CD4-positive, alpha-beta T cell treated with Interleukin-10 for 1 hour (primary cell): ENCODE data around the gene ABCA1.
A peak's percentile ranks its signal among the peaks of the same experiment; 100 is the strongest.
"Not testable (repeated sequence)": the region's sequence is repeated elsewhere in the genome, so short reads cannot be mapped to it uniquely, and the experiment has no call there.

Source experiments
- DNase-seq: peaks from one replicate; pipeline ENCODE4 v3.0.0-alpha.2; 2020

ABCA1 gene, protein sequence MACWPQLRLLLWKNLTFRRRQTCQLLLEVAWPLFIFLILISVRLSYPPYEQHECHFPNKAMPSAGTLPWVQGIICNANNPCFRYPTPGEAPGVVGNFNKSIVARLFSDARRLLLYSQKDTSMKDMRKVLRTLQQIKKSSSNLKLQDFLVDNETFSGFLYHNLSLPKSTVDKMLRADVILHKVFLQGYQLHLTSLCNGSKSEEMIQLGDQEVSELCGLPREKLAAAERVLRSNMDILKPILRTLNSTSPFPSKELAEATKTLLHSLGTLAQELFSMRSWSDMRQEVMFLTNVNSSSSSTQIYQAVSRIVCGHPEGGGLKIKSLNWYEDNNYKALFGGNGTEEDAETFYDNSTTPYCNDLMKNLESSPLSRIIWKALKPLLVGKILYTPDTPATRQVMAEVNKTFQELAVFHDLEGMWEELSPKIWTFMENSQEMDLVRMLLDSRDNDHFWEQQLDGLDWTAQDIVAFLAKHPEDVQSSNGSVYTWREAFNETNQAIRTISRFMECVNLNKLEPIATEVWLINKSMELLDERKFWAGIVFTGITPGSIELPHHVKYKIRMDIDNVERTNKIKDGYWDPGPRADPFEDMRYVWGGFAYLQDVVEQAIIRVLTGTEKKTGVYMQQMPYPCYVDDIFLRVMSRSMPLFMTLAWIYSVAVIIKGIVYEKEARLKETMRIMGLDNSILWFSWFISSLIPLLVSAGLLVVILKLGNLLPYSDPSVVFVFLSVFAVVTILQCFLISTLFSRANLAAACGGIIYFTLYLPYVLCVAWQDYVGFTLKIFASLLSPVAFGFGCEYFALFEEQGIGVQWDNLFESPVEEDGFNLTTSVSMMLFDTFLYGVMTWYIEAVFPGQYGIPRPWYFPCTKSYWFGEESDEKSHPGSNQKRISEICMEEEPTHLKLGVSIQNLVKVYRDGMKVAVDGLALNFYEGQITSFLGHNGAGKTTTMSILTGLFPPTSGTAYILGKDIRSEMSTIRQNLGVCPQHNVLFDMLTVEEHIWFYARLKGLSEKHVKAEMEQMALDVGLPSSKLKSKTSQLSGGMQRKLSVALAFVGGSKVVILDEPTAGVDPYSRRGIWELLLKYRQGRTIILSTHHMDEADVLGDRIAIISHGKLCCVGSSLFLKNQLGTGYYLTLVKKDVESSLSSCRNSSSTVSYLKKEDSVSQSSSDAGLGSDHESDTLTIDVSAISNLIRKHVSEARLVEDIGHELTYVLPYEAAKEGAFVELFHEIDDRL (N-terminal part only)

DNA sequence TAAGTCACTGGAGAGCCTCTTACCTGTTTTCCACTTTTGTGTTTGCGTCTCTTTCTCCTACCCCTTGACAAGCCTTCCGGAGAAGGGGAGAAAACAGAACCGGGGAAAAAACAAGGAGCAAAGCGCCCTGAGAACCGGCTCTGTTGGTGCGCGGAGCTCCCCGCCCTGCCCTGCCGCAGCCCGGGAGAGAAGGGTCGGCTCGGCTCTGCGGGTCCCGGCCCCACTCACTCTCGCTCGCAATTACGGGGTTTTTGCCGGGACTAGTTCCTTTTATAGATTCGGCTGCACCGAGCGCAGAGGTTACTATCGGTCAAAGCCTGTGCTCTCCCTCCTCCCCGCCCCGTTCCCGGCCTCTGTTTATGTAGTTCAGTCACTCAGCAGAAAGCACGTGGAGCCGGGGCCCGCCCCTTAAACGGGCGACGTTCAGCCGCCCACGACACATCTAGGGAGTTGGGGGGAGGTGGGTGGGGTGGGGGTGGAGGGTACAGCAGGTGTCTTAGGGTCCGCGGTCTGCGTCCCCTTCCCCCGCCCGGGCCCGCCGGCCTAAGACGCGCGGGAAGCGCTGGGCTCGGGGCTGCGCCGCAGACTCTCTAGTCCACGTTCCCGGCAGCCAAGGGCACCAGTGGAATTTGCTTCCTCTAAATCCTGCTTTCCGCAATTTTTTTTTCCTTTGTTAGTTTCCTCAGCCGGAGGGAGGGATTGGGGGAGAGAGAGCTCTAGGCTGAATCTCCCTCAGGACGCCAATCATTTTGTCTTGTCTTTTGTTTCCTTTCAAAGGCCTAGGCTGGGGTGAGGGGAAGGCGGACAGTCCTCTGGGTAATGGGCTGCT, at the start of gene ABCA1:
Gene ABCA1, minus strand, starts transcription at position 244 of the 829 bp plus-strand sequence. CDS start 24,476 bp downstream, outside the sequence.
- peak; percentile 76 for DNase-seq

DNA sequence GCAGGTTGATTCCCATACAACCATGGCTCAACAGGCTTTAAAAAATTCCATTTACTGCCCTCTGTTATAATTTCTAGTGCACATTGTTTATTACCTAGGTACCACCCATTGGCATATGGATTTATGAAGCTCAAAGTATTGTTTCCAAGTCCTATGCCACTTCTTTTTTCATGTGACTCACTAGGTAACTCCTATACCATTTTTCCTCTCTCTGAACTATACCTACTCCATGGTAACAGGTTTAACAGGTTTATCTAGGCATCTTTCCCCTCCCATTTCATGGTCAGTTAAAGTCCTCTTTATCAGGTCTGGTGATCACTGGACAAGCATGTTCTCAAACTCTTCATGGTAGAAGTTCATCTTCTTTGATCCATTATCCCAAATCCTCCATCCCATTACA, 49.6 kb upstream of the ABCA1 start:
- DNase-seq = no peak

DNA sequence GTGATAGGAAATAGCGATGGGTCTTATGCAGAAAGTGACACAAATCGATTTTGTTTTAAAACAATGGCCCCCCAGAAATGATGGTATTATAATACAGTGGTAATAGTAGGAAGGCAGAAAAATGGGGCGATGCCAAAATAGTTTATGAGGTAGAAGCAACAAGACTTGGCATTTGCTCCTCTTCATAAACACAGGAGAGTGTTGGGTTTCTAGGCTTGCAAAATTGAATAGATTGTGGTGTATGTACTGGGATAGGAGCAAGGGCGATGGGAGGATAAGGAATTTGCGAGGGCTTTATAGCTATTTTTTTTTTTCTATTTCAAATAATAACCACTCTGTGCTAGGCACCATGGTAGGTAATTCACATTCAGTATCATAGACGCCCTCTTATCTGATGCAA, 49.2 kb upstream of the ABCA1 start:
- no peak for DNase-seq

DNA sequence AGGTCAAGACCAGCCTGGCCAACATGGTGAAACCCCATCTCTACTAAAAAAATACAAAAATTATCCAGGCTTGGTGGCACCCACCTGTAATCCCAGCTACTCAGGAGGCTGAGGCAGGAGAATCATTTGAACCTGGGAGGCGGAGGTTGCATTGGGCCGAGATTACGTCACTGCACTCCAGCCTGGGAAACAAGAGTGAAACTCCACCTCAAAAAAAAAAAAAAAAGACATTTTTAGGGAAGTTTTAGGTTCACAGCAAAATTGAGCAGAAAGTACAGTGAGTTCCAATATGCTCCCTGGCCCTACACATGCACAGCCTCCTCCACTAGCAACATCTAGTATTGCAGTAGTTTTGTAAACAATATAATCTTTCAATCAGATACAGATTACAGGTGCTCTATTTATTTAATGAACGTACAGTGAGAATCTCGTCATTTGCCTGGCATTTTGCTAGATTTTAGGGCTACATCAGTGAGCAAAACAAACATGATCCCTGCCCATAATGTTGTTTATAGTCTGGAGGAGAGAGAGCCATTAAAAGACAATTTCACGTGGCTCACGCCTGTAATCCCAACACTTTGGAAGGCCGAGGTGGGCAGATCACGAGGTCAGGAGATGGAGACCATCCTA, 48.1 kb upstream of the ABCA1 start:
- DNase-seq = not testable (repeated sequence)

DNA sequence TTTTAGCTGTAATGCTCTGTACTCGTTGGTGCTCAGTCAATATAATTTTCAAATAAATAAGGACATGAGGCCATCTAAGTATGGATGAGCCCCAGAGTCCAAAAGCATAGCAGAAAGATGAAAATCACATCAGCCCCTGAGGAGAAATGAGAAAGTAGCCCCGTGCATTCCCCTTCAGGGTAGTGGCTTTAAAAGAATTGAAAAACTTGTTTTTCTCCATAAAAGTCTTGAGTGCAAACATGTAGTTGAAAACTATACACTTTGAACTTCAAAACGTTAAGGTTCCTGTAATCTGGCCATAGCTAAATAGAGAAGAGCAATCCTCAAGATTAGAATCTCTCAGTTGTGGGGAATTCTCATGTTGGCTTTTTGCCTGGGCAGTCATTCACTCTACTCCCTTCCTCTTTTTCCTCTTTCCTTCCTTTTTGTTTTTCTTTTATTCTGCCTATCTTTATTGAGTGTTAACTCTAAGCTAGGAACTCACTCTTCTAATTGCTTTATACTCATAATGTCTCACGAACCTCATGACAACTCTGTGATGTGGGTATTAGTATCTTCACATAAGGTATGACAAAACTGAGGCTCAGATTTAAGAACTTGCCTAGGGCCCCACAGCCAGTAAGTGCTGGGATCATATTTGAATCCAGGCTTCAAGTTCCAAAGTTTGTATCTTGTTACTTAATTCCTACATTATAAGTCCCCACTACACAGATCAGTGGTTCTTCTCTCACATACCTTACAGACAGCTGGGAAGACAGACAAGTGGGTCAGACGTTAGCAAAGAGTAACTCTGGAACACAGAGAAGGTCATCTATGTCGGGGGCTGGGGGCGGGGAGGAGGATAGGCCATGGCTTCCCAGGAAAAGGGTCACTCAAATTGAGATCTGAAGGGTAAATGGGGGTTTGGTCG, 46.4 kb upstream of the ABCA1 start:
- no peak for DNase-seq

DNA sequence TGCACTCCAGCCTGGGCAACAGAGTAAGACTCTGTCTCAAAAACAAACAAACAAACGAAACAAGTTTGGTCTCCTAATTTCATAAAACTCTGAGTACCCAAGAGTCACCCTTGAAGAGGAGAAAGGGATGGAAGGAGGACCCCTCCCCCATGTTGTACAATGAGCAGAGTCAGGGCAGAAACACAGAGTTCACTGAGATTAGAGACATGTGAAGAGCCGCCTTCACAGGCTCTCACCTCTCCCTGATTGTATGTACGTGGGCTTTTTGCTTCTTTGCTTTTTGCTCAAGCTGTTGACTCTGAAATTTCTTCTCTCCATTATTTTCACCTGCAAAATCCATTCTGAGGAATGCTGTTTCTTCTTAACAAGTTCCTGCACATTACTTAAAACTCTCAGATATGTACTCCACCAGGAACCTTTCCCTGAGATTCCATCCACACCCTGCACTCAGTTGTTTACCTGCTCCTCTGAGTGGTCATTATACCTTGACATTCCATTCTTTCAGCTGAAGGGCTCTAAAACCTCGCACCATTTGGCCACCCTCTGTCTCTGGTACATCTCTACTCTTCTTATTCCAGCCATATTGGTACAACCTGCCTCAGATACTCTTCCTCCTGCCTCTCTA, 44.4 kb upstream of the ABCA1 start:
- DNase-seq = no peak

DNA sequence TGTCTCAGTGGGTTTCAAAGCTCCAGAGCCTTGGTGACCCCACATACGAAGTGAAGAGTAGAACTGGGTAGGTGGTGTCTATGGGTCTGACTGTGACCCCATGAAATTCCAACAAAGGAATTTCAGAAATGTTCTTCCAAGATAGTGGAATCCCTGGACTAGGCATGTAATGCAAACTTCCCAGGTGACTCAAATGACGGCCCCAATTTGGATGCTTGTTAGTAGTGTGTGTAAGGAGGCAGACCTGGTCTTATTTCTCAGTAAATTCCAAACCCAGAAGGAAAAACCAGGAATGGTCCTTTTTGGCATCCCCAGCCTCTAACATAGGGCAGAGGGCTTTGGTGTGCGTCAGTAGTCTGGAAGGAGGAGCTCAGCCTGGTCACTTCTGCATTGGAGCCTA, 43.6 kb upstream of the ABCA1 start:
- DNase-seq = no peak

DNA sequence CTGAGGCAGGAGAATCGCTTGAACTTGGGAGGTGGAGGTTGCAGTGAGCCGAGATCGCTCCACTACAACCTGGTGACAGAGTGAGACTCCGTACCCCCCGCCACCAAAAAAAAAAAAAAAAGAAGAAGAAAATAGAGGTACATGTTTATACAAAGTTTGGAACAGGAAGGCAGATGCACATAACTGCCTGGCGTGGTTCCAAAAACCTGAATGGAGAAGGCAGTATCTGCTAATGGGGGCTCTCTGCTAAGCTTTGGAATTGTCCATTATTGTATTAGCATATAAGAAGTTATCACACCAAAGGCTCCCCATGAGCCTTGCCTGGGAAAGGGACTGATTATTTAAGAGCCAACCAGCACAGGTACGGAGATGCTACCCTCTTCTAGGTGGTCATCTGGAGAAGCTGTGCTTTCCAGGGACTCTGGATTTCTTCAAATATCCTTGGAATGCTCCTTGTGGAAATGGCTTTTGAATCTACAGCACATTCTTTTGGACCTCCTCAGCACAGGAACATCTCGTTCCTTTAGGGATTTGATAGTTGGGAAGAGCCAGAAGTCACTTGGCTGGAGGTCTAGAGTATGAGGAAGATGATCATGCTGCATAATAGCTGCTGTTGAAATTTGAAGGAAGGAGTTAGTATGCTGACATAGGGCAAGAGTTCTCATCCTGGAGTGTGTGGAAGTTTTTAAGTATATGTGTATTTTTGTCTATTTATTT, 42.5 kb upstream of the ABCA1 start:
- no peak for DNase-seq

DNA sequence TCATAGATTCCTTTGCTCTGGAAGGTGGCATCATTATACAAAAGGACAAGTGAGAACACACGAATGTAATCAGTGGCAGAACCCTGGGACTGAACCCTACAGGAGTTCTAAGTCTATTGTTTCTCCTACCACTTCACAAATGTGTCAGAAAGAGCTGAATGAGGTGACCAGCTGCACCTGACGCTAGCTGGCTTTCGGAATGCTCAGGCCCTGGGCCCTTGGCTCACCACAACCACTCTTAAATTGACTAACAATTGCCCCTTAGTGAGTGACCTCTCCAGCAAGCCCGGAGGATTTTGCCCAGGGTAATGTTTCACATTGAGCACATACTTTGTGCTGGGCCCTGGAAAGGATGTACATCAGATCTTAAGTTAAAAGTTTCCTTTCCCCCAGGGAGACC, 41.2 kb upstream of the ABCA1 start:
- no peak for DNase-seq

DNA sequence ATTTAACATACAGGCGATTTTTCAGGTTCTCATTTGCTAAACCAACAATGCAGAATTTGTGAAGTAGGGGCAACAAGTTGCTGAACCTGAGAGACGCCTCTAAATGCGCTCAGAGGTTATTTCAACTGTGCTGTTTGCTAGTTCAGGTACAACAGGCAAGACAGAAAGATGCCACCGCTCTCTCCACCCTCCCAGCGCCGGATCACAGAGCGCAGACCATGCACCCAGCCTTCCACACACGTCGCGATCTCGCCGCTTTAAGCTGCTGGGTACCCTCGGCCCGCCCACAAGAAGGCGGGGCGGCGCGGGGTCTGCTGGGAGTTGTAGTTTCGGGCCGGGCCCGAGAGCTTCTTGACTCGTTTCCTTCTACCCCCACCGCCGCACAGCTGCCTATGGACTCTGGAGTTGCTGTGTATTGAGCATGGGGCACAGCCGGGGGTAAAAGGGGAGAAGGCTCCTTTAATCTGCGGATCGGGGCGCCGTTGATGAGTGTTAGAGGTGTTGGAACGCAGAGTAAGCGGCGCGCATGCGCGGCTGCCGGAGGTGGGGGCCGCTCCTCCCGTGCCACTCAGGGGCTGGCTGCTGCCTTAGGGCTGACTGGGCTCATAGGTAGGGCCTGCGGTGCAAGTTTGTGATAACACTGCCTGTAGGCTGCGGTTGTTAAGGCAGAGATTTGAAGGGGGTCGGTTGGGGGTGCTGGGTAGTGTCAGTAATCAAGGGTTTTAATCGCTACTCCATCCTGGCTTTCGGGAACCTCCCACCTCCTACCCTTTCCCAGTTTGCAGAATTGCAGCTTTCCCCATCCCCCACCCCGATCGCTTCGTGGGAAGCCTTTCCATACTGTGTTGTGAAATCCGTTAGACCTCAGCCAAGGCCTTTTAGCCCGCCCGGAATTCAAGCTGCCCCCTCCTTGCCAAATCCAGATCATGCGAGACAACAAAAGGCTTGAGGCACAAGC, 40.3 kb upstream of the ABCA1 start:
- peak; percentile 89 for DNase-seq

DNA sequence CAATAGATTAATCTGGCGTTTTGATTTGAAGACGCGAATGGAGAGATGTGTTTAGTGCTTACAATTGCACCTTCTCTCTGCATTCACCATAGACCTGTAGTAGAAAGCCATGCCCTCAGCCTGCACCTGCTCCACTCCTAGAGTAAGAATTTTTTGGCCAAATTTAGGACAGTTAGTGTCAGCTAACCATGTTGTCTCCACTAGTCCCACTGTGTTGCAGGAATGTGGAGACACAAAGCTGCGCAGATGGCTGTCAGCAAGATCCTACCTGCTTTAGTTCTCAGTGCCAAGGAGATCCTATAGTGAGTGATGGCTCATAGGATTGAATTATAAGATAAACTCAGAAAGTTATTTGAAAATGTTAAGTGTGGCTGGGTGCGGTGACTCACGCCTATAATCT, 35.1 kb upstream of the ABCA1 start:
- no peak for DNase-seq

DNA sequence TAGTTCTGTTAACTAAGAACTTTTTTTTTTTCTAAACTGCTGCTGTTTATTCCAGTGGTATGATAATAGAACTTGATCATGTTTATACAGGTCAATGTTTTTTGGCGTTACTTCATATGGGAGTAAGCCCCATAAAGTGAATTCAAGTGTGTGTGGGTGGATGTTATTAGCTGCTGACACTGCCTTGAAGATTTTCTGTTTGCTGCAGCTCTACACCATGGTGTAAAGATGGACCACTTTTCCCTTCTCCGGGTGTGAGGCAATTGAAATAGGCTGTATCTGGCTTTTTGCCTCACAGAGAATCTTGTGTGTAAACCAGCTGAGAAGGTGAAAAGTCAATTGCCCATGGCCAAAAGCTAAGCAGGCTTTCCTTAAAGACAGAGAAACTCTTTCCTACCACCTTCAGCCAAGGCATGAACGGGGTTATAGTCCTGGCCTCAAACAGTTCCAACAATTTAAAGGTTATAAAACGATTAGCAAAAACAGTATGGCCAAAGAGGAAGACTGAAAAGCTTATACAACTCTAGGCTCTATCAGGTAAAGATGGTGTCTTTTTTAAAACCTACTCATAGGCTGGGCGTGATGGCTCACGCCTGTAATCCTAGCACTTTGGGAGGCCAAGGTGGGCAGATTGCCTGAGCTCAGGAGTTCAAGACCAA, 33.9 kb upstream of the ABCA1 start:
- DNase-seq = no peak

DNA sequence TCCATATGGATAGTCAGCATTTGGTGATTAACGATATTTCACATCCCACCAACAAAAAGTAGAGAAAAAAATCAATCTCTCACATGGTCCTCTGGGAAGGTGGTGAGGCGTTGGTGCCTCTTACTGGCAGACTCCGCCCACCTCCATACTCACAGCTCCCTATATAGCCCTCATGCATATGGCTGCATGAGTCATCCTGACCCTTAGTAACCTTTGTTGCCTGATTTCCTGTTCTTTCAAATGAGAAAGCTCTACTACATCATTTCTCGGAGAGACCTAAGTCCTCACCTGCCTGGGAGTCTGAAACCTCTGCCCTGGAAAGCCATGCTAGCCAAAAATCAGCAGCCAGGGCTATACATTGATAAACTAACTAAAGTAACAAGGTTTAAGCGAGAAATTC, 33.3 kb upstream of the ABCA1 start:
- DNase-seq = peak; percentile 70

DNA sequence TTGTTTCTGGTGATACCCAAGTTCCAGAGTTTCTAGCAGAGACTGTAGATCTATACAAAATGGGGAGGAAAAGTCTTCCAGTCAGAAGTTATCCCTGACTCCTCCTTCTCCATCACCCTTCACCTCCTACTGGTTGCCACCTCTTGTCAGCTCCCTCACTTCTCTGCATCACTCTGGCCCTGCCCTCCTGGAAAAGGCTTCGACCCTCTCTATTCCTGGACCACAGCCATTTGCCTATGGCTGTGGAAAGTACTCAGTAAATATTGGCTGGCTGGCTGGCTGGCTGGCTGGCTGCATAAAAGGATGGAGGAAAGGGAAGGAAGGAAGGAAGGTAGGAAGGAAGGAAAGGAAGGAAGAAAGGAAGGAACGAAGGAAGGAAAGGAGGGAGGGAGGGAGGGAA, 32.7 kb upstream of the ABCA1 start:
- no peak for DNase-seq

DNA sequence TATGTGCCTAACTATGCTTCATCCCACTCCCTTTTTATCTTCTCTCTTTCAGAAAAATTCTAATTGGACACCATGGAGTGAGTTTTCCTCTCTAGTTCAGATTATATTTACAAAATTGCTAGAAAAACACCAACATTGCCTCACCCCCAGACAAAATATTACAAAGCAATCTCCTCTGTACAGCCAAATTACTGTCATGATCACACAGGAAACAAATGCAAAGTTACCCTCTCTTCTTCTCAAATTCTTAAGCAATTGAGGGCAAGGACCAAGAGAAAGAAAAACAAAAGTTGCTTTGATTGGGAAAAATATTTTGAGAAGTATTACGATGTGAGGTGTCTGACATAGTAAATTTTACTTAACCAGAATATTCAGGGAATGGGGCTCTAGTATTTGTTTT, 30.8 kb upstream of the ABCA1 start:
- no peak for DNase-seq

DNA sequence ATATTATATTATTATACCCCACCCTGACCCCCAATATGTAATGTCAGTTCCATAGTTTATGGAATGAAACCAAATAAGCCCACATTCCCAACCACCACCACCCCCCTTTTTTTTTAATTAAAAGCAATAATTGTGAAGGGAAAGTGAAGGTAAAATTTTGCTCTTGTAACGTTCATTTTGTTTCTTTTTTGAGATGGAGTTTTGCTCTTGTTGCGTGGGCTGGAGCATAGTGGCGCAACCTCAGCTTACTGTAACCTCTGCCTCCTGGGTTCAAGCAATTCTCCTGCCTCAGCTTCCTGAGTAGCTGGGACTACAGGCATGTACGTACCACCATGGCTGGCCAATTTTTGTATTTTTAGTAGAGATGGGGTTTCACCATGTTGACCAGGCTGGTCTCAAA, 30.1 kb upstream of the ABCA1 start:
- DNase-seq = not testable (repeated sequence)

DNA sequence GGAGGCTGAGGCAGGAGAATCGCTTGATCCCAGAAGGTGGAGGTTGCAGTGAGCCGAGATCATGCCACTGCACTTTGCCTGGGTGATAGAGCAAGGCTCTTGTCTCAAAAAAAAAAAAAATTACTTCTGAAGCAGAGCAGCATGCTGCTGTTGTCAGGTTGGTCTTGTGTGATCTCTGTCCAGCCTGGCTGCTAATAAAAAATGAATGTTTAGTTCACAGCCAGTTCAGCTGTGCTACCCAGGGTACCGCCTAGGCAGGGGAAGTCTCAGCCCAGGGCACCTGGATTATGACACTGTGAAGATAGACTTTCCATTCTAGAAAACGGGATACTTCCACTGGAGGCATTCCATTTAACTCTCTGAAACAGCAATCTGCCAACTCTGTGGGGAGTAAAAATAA, 23.5 kb upstream of the ABCA1 start:
- DNase-seq = no peak

DNA sequence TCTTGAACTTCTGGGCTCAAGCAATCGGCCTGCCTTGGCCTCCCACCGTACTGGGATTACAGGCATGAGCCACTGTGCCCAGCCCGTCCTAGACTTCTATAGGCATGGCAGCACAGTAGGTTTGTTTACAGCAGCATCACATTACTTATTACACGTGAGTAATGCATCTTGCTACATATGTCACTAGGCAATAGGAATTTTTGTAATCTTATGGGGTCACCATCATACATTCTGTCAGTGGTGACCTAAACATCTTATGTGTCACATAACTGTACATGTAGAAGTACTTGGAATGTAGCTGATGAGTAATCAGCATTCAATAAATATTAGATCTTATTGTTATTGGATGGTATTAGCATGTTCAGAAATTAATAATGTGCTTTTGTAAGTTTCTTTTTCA, 22.9 kb upstream of the ABCA1 start:
- DNase-seq = no peak
